Gastroesophageal sphincter (tissue), 4 donors: Measurements from ENCODE around the gene TNFAIP8L3. TPM values are rescaled to one million over a fixed set of nuclear protein-coding genes. Genes with fewer than 3 reads are reported as not detected.
A peak's percentile ranks its signal among the peaks of the same experiment; 100 is the strongest.

ENCODE experiments used
- ATAC-seq: fragments of 150-250 bp; one replicate; pipeline ENCODE4 v1.9.1; 2016; ENCODE audit warnings: mild to moderate bottlenecking, moderate library complexity
- H3K27ac ChIP-seq, 4 donors: fragments of 200-600 bp; sonication (generic) in 3 of 4; 1 replicate in 3 of 4; 2 replicates in 1 of 4; pipeline ENCODE4 v1.5.1; 2016 to 2019
- H3K27me3 ChIP-seq: fragments of 200-600 bp; sonication (generic); one replicate; pipeline ENCODE4 v1.5.1; 2019
- H3K36me3 ChIP-seq, 2 donors: fragments of 200-600 bp; sonication (generic); one replicate each; pipeline ENCODE4 v1.5.1; 2019; ENCODE audit warnings: control low read depth in 1 of 2
- H3K4me1 ChIP-seq, 3 donors: fragments of 200-600 bp; sonication (generic); 1 replicate in 2 of 3; 2 replicates in 1 of 3; pipeline ENCODE4 v1.5.1; 2016 to 2019; ENCODE audit warnings: control low read depth in 2 of 3
- H3K4me3 ChIP-seq, 2 donors: fragments of 200-600 bp; sonication (generic); one replicate each; pipeline ENCODE4 v1.5.1; 2019; ENCODE audit warnings: mild to moderate bottlenecking in 1 of 2, moderate library complexity in 1 of 2
- H3K9me3 ChIP-seq, 3 donors: fragments of 200-600 bp; sonication (generic); one replicate each; pipeline ENCODE4 v1.5.1; 2017 to 2019; ENCODE audit warnings: control low read depth in 2 of 3
- EP300 ChIP-seq: sonication (generic); formaldehyde crosslinking; IDR thresholded peaks from one replicate; pipeline ENCODE4 v1.6.1; 2017; ENCODE audit warnings: antibody characterized with exemption, mild to moderate bottlenecking
- POLR2A ChIP-seq, 2 donors: fragments of 450-650 bp; IDR thresholded peaks; one replicate each; pipeline ENCODE4 v1.6.1; 2017; ENCODE audit warnings: antibody characterized with exemption in 2 of 2, mild to moderate bottlenecking in 2 of 2, moderate library complexity in 1 of 2
- POLR2AphosphoS5 ChIP-seq: sonication (generic); formaldehyde crosslinking; IDR thresholded peaks from one replicate; pipeline ENCODE4 v1.6.1; 2017; ENCODE audit warnings: antibody characterized with exemption
- WGBS, 2 donors: methylation state at CpG; one replicate each; pipeline ENCODE4 v1.1.5; 2018; ENCODE audit warnings: low coverage in 1 of 2; 5-methylcytosine and 5-hydroxymethylcytosine counted together
- total RNA-seq, 4 donors: library from RNA; depleted of rRNA; stranded (reverse); fragments of >200 nt; gene quantifications; one replicate each; pipeline ENCODE4 v1.1.0, GENCODE V29; 2016
- TF ChIP-seq, protein P1 (sequence below), 4 experiments: fragments of 200-600 bp in 2 of 4; fragments of 450-650 bp in 2 of 4; sonication (generic) in 1 of 4; IDR thresholded peaks; one replicate each; pipeline ENCODE4 v1.5.1; 2017 to 2019; ENCODE audit warnings: antibody characterized with exemption in 4 of 4, mild to moderate bottlenecking in 2 of 4, moderate library complexity in 2 of 4

TNFAIP8L3 gene
- total RNA-seq, 4 donors from 2014 or later: 17.1 to 31.7 (median 23.9) TPM

DNA sequence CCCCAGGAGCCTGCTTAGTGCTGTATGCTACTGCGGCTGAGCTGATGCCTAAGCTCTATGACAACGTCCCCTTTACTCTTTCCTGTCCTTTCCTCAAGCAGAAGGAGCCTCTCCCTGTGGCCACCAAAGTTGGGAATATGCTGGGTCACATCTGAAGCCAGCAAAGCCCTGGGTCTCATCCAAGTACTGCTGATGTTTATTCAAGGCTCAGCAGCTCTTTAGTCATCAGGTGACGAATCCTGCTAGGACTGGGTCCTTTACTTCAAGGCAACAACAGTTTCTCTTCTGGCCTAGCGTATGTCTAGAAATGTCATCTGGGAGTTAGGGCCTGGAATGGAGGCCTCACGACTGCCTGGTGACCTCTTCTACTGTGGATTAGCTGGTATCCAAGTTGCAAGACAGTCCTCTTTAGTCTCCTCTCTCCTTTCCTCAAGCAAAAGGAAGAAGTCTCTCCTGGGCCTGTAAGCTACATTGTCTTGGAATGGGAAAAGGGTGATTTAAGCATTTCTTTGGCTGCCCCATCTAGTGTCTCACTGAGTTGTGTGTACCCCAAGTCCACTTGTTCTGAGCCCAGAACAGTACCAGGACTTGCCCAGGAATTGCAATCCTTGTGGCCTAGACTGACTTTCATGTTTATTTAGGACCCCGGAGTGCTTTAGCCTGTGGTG is 63.9 kb downstream of the TNFAIP8L3 start:
- ATAC-seq: peak; percentile 48
- TF ChIP-seq POLR2AphosphoS5: peak; percentile 73
- TF ChIP-seq POLR2A (IDR thresholded peaks at IDR 0.05): no peak
- Histone ChIP-seq H3K4me1 (peaks cover 0 to 10% (median 0%) of the 10 kb centered on the region in 3 donors), H3K36me3 (no peaks in the 10 kb centered on the region), H3K27me3 (no peaks in the 10 kb centered on the region), H3K9me3 (no peaks in the 10 kb centered on the region), H3K4me3 (no peak overlapping the region), H3K27ac (peak overlapping the region in 2 of 4 donors; percentile 31 to 62)
- 50 to 68% methylated on average over 3 to 4 of the region's 6 CpGs for WGBS, 2 donors

DNA sequence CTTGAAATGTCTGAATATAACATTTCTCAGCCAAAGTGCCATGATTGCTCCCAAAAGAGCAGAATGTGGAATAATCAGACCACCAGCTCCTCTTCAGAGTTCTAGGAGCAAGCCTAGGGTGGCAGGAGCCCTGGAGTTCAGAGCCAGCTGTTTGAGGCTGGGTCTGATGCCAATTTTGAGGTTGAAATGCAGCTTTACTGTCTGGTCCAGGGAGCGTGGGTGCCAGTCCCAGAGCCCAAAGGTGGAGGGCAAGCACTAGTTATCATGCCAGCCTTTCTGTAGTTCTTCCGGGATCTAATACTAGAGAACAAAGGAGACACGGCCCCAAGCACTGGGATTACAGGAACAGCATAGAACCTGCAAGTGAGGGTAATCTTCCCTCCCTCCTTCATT is 69.3 kb downstream of the TNFAIP8L3 start:
- H3K4me3 ChIP-seq: no peak overlapping the region
- no peaks in the 10 kb centered on the region for H3K36me3 ChIP-seq
- H3K27me3 ChIP-seq: no peaks in the 10 kb centered on the region
- H3K9me3 ChIP-seq: no peaks in the 10 kb centered on the region
- WGBS, 2 donors: 100% methylated on average over 1 to 3 of the region's 3 CpGs
- H3K27ac ChIP-seq: no peak overlapping the region
- TF ChIP-seq EP300: no peak
- TF ChIP-seq, protein P1, sequence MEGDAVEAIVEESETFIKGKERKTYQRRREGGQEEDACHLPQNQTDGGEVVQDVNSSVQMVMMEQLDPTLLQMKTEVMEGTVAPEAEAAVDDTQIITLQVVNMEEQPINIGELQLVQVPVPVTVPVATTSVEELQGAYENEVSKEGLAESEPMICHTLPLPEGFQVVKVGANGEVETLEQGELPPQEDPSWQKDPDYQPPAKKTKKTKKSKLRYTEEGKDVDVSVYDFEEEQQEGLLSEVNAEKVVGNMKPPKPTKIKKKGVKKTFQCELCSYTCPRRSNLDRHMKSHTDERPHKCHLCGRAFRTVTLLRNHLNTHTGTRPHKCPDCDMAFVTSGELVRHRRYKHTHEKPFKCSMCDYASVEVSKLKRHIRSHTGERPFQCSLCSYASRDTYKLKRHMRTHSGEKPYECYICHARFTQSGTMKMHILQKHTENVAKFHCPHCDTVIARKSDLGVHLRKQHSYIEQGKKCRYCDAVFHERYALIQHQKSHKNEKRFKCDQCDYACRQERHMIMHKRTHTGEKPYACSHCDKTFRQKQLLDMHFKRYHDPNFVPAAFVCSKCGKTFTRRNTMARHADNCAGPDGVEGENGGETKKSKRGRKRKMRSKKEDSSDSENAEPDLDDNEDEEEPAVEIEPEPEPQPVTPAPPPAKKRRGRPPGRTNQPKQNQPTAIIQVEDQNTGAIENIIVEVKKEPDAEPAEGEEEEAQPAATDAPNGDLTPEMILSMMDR (IDR thresholded peaks at IDR 0.05): no peak
- no peak for TF ChIP-seq POLR2A (IDR thresholded peaks at IDR 0.05)
- TF ChIP-seq POLR2AphosphoS5: no peak
- H3K4me1 ChIP-seq: peaks cover 0 to 9% (median 0%) of the 10 kb centered on the region in 3 donors
- no peak for ATAC-seq

DNA sequence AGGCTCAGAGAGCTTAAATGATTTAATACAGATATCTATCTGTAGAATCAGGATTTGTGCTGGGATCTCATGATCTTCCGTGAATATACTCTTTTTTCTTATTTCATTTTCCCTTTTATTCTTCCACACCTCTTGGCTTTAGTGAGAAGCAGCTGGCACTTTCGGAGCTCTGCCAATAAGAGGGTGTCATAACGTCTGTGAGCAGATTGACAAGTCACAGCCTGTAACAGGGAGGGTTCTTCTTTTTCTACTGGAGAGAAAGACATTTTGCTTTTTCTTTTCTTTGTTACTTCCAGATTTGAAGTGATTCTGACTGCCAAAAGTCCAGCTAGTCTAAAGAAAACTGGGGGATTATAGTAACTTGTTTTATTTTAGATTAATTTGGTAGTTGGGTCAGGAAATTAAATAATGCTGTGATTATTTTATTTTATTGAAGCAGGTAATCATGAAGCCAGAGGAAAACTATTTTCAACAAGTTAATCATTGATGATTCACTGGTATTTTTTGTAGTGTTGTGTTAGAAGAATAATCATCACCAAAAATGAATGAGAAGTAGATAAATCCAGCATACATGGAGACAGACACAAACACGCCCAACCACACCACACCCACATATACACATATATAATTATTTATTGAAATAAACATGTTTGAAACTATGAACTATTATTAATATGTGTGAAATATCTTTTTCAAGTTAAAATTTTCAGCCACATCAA is 69.8 kb downstream of the TNFAIP8L3 start:
- WGBS, 2 donors: 41 to 46% methylated on average over 4 of the region's 4 CpGs
- no peak for ATAC-seq
- H3K36me3 ChIP-seq: no peaks in the 10 kb centered on the region
- no peak overlapping the region for H3K4me3 ChIP-seq
- H3K27me3 ChIP-seq: no peaks in the 10 kb centered on the region
- no peak overlapping the region for H3K27ac ChIP-seq
- H3K4me1 ChIP-seq: peaks cover 0 to 5% (median 0%) of the 10 kb centered on the region in 3 donors
- TF ChIP-seq, protein P1 (IDR thresholded peaks at IDR 0.05): no peak
- TF ChIP-seq POLR2AphosphoS5: no peak
- TF ChIP-seq POLR2A (IDR thresholded peaks at IDR 0.05): no peak
- TF ChIP-seq EP300: no peak
- no peaks in the 10 kb centered on the region for H3K9me3 ChIP-seq

DNA sequence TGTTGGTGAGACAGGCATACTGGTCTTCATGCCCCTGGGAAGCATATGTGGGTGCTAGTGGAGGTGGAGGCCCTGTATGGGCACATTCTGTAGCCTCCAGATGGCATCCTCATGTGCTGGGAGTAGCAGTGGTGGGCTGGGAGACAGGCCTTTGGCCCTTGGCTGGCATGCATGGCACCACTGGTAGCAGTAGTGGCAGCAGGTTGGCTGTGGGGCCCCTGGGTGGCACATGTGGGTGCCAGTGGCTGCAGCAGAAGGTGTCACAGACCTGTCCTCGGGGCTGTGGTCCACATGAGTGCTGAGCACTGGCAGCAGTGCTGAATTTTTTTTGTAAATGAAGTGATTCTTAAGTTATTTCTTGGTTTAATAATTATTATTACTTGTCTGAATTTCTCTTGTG is 71.2 kb downstream of the TNFAIP8L3 start:
- Histone ChIP-seq H3K27me3 (no peaks in the 10 kb centered on the region), H3K36me3 (no peaks in the 10 kb centered on the region), H3K4me1 (peaks cover 0 to 5% (median 0%) of the 10 kb centered on the region in 3 donors), H3K4me3 (no peak overlapping the region), H3K27ac (no peak overlapping the region), H3K9me3 (no peaks in the 10 kb centered on the region)
- WGBS, 2 donors: 100% methylated on average over 1 of the region's 1 CpG; no CpG with 5 or more reads in 1 of the 2 donors
- TF ChIP-seq EP300 (no peak), POLR2AphosphoS5 (no peak), POLR2A (IDR thresholded peaks at IDR 0.05) (no peak)
- TF ChIP-seq, protein P1 (IDR thresholded peaks at IDR 0.05): no peak
- no peak for ATAC-seq

DNA sequence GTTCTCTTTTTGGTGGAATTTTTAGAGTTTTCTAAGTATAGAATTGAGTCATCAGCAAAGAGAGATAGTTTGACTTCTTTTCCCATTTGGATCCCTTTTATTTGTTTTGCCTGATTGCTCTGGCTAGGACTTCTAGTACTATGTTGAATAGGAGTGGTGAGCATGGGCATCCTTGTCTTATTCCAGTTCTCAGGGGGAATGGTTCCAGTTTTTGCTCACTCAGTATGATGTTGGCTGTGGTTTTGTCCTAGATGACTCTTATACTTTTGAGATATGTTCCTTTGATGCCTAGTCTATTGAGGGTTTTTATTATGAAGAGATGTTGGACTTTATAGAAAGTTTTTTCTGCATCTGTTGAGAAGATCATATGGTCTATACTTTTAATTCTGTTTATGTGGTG is 72.5 kb downstream of the TNFAIP8L3 start:
- no peak overlapping the region for H3K27ac ChIP-seq
- no peaks in the 10 kb centered on the region for H3K36me3 ChIP-seq
- H3K4me1 ChIP-seq: peaks cover 0 to 5% (median 0%) of the 10 kb centered on the region in 3 donors
- no peaks in the 10 kb centered on the region for H3K27me3 ChIP-seq
- ATAC-seq: no peak
- TF ChIP-seq POLR2AphosphoS5 (no peak), EP300 (no peak), POLR2A (IDR thresholded peaks at IDR 0.05) (no peak)
- TF ChIP-seq, protein P1 (IDR thresholded peaks at IDR 0.05): no peak
- H3K9me3 ChIP-seq: no peaks in the 10 kb centered on the region
- no peak overlapping the region for H3K4me3 ChIP-seq
